GM12878 (cell line): Measurements from ENCODE around the gene SDHC. TPM values are rescaled to one million over a fixed set of nuclear protein-coding genes. Genes with fewer than 3 reads are reported as not detected.

Source experiments
- ATAC-seq: fragments of 200-7000 bp; cut with Tn5 transposase; 3 replicates; pipeline ENCODE4 v1.9.1; 2020; ENCODE audit warnings: mild to moderate bottlenecking, moderate library complexity
- BruUV-seq: library from RNA; stranded (reverse); fragments of 400-500 nt; replicated peaks from 2 replicates; lab custom pipeline; 2021; lab: Mats Ljungman, UMichigan
- CTCF ChIA-PET: fragments of 300-600 bp; sonication (Branson Sonifier 250); formaldehyde crosslinking; extraction: SDS; loops from one replicate; lab custom pipeline; 2021; ENCODE audit warnings: inconsistent platforms; lab: Yijun Ruan, JAX
- POLR2A ChIA-PET: fragments of 350-600 bp; formaldehyde crosslinking; extraction: SDS; loops from one replicate; lab custom pipeline; 2021; ENCODE audit warnings: inconsistent platforms; lab: Charles Lee
- RAD21 ChIA-PET: fragments of 300-600 bp; sonication (Branson Sonifier 250); formaldehyde crosslinking; loops from one replicate; lab custom pipeline; 2023; ENCODE audit warnings: antibody characterized with exemption; ENCODE audit not compliant: unreplicated experiment; lab: Charles Lee
- SMC1A ChIA-PET: fragments of 300-600 bp; sonication (Branson Sonifier 250); formaldehyde crosslinking; loops from one replicate; lab custom pipeline; 2023; ENCODE audit not compliant: unreplicated experiment, uncharacterized antibody; lab: Charles Lee
- DNase-seq: peaks from one replicate; pipeline ENCODE4 v3.0.0-alpha.2; 2011; ENCODE audit warnings: low read depth, low spot score
- FAIRE-seq: peaks from 3 replicates; lab custom pipeline; 2011; peaks lifted over from hg19 to GRCh38; lab: Jason Lieb, UNC
- H2AFZ ChIP-seq: 2 replicates; pipeline ENCODE4 v1.6.0; 2011; ENCODE audit warnings: low read depth, low read length, control low read depth; ENCODE audit not compliant: control insufficient read depth
- H3K27ac ChIP-seq: 2 replicates; pipeline ENCODE4 v1.5.1; 2011; ENCODE audit warnings: control low read depth; ENCODE audit not compliant: control insufficient read depth, insufficient read depth
- H3K27me3 ChIP-seq, 2 experiments: replicated peaks in 1 of 2; 2 replicates each; pipeline versions ENCODE4 v1.6.0 to v1.6.1; 2011; ENCODE audit warnings: low read length in 1 of 2; ENCODE audit not compliant: control insufficient read depth in 2 of 2, insufficient read depth in 2 of 2
- H3K36me3 ChIP-seq, 2 experiments: 2 replicates each; pipeline ENCODE4 v1.5.1; 2011; ENCODE audit warnings: low read length in 1 of 2; ENCODE audit not compliant: control insufficient read depth in 2 of 2, insufficient read depth in 2 of 2
- H3K4me1 ChIP-seq: 2 replicates; pipeline ENCODE4 v1.6.1; 2011; ENCODE audit warnings: mild to moderate bottlenecking, low read length, moderate library complexity, mixed read lengths; ENCODE audit not compliant: control insufficient read depth, insufficient read depth
- H3K4me2 ChIP-seq: 2 replicates; pipeline ENCODE4 v1.6.0; 2011; ENCODE audit warnings: control low read depth; ENCODE audit not compliant: control insufficient read depth, insufficient read depth
- H3K4me3 ChIP-seq: fragments of 200-600 bp; sonication (generic); 2 replicates; pipeline ENCODE4 v1.5.1; 2016
- H3K79me2 ChIP-seq: 2 replicates; pipeline ENCODE4 v1.6.0; 2011; ENCODE audit warnings: low read length; ENCODE audit not compliant: control insufficient read depth, insufficient read depth
- H3K9ac ChIP-seq: 2 replicates; pipeline ENCODE4 v1.8.0; 2011; ENCODE audit warnings: low read length, control low read depth, mixed read lengths; ENCODE audit not compliant: control insufficient read depth, insufficient read depth
- H3K9me3 ChIP-seq: replicated peaks from 3 replicates; pipeline ENCODE4 v1.5.1; 2011; ENCODE audit warnings: mild to moderate bottlenecking, low read length; ENCODE audit not compliant: control insufficient read depth, insufficient read depth
- H4K20me1 ChIP-seq: 2 replicates; pipeline ENCODE4 v1.6.0; 2011; ENCODE audit not compliant: control insufficient read depth, insufficient read depth
- ASH2L ChIP-seq: fragments of 300-600, 200-600 bp; sonication (generic); IDR thresholded peaks from 2 replicates; pipeline ENCODE4 v1.6.1; 2017; ENCODE audit warnings: low read depth, mild to moderate bottlenecking, borderline replicate concordance
- ATF7 ChIP-seq: fragments of 450-650 bp; IDR thresholded peaks from 2 replicates; pipeline ENCODE4 v1.6.1; 2016; ENCODE audit warnings: low read depth, mild to moderate bottlenecking
- BACH1 ChIP-seq: fragments of 450-650 bp; IDR thresholded peaks from 2 replicates; pipeline ENCODE4 v1.6.1; 2017; ENCODE audit warnings: mild to moderate bottlenecking, borderline replicate concordance
- BHLHE40 ChIP-seq, 2 experiments: fragments of 450-650 bp in 1 of 2; IDR thresholded peaks; 2 replicates each; pipeline ENCODE4 v1.6.1; 2011 to 2017; ENCODE audit warnings: low read depth in 2 of 2, borderline replicate concordance in 1 of 2, improper control_type of control experiment in 1 of 2, low read length in 1 of 2, mild to moderate bottlenecking in 1 of 2
- EP300 ChIP-seq, 2 experiments: fragments of 150-350 bp in 1 of 2; IDR thresholded peaks; 2 replicates each; pipeline ENCODE4 v1.6.1; 2011 to 2012; ENCODE audit warnings: low read depth in 2 of 2, low read length in 2 of 2, borderline replicate concordance in 1 of 2, improper control_type of control experiment in 1 of 2, inconsistent platforms in 1 of 2; ENCODE audit not compliant: control insufficient read depth in 1 of 2
- GATAD2B ChIP-seq: fragments of 450-650 bp; conservative IDR thresholded peaks from 2 replicates; pipeline ENCODE4 v1.6.1; 2017; ENCODE audit warnings: low read depth, mild to moderate bottlenecking, moderate library complexity
- IKZF2 ChIP-seq, 2 experiments: fragments of 450-650 bp; IDR thresholded peaks; 2 replicates each; pipeline ENCODE4 v1.6.1; 2017; ENCODE audit warnings: mild to moderate bottlenecking in 2 of 2, moderate library complexity in 2 of 2
- IRF4 ChIP-seq: IDR thresholded peaks from 2 replicates; pipeline ENCODE4 v1.6.1; 2011; ENCODE audit warnings: low read depth, low read length
- KAT2A ChIP-seq: conservative IDR thresholded peaks from 2 replicates; pipeline ENCODE4 v1.6.1; 2011; ENCODE audit warnings: low read depth, low read length; ENCODE audit not compliant: control insufficient read depth
- NFYA ChIP-seq: IDR thresholded peaks from 2 replicates; pipeline ENCODE4 v1.6.1; 2011; ENCODE audit warnings: low read depth, mild to moderate bottlenecking, low read length, improper control_type of control experiment, borderline replicate concordance
- RB1 ChIP-seq: fragments of 450-650 bp; formaldehyde crosslinking; IDR thresholded peaks from 2 replicates; pipeline ENCODE4 v1.6.1; 2017; ENCODE audit warnings: mild to moderate bottlenecking, borderline replicate concordance
- SIN3A ChIP-seq: IDR thresholded peaks from 2 replicates; pipeline ENCODE4 v1.6.1; 2012; ENCODE audit warnings: low read depth, low read length, improper control_type of control experiment
- STAT1 ChIP-seq: fragments of 450-650 bp; conservative IDR thresholded peaks from 2 replicates; pipeline ENCODE4 v1.6.1; 2014; ENCODE audit warnings: antibody characterized with exemption, mild to moderate bottlenecking
- WGBS: methylation state at CpG from one replicate; pipeline ENCODE4 v1.1.6; 2016; ENCODE audit warnings: low lambda C conversion rate; ENCODE audit not compliant: insufficient replicate concordance, insufficient coverage; ENCODE audit errors: missing lambda C conversion rate; 5-methylcytosine and 5-hydroxymethylcytosine counted together
- in situ Hi-C: fragments of 300-500 bp; cut with MboI; formaldehyde crosslinking; loops from 9 replicates; pipeline ENCODE4 v1.14.3; 2018; ENCODE audit warnings: mixed read lengths
- intact Hi-C: fragments of 100-400 bp; cut with micrococcal nuclease; formaldehyde crosslinking; loops from one replicate; pipeline ENCODE4 v1.14.2; 2022; ENCODE audit not compliant: unreplicated experiment
- polyA plus RNA-seq, 11 experiments: library from polyadenylated mRNA; depleted of rRNA in 4 of 11; unstranded in 6 of 11; stranded (reverse) in 5 of 11; fragments of >200 nt; fragmentation: Nextera tagmentation in 4 of 11; fragmentation: Illumina TruSeq in 1 of 11; extraction: Ambion mirVana in 4 of 11; extraction: Trizol in 1 of 11; gene quantifications; 1 replicate in 1 of 11; 2 replicates in 10 of 11; pipeline versions ENCODE4 v1.2.1 to v1.2.3, GENCODE V29; 2011 to 2016; ENCODE audit warnings: inconsistent platforms in 2 of 11, missing spikeins in 2 of 11, low read depth in 1 of 11
- total RNA-seq, 4 experiments: library from RNA; depleted of rRNA in 3 of 4; stranded (reverse); fragments of >200 nt in 3 of 4; fragmentation: Illumina TruSeq in 1 of 4; extraction: Trizol in 1 of 4; gene quantifications; 2 replicates each; pipeline versions ENCODE4 v1.2.1 to v1.2.3, GENCODE V29; 2013 to 2021
- TF ChIP-seq, protein P1 (sequence below): fragments of 450-650 bp; IDR thresholded peaks from 2 replicates; pipeline ENCODE4 v1.6.1; 2017; ENCODE audit warnings: mild to moderate bottlenecking, moderate library complexity
- TF ChIP-seq, protein P2 (sequence below): fragments of 150-350 bp; IDR thresholded peaks from 2 replicates; pipeline ENCODE4 v1.6.1; 2014; ENCODE audit warnings: mild to moderate bottlenecking, low read depth, low read length

SDHC gene
- total and polyA plus RNA-seq, 10 of the 15 experiments (the other 5 are each of a cell fraction or from before 2014, with no cell fraction given): 18.4 to 340 (median 178) TPM

DNA sequence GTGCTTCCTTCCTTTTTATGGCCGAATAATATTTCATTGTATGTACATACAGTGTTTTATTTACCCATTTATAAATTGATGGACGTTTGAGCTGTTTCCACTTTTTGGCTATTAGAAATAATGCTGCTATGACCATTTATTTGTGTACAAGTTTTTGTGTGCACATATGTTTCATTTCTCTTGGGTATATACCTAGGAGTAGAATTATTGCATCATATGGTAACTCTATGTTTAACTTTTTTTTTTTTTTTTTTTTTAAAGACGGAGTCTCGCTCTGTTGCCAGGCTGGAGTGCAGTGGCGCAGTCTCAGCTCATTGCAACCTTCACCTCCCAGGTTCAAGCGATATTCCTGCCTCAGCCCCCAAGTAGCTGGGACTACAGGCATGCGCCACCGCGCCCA lies 19.0 kb downstream of the SDHC start (continued):
- TF ChIP-seq, protein P1, sequence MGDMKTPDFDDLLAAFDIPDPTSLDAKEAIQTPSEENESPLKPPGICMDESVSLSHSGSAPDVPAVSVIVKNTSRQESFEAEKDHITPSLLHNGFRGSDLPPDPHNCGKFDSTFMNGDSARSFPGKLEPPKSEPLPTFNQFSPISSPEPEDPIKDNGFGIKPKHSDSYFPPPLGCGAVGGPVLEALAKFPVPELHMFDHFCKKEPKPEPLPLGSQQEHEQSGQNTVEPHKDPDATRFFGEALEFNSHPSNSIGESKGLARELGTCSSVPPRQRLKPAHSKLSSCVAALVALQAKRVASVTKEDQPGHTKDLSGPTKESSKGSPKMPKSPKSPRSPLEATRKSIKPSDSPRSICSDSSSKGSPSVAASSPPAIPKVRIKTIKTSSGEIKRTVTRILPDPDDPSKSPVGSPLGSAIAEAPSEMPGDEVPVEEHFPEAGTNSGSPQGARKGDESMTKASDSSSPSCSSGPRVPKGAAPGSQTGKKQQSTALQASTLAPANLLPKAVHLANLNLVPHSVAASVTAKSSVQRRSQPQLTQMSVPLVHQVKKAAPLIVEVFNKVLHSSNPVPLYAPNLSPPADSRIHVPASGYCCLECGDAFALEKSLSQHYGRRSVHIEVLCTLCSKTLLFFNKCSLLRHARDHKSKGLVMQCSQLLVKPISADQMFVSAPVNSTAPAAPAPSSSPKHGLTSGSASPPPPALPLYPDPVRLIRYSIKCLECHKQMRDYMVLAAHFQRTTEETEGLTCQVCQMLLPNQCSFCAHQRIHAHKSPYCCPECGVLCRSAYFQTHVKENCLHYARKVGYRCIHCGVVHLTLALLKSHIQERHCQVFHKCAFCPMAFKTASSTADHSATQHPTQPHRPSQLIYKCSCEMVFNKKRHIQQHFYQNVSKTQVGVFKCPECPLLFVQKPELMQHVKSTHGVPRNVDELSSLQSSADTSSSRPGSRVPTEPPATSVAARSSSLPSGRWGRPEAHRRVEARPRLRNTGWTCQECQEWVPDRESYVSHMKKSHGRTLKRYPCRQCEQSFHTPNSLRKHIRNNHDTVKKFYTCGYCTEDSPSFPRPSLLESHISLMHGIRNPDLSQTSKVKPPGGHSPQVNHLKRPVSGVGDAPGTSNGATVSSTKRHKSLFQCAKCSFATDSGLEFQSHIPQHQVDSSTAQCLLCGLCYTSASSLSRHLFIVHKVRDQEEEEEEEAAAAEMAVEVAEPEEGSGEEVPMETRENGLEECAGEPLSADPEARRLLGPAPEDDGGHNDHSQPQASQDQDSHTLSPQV: no peak
- TF ChIP-seq BACH1: no peak
- TF ChIP-seq KAT2A: no peak
- TF ChIP-seq RB1: no peak
- TF ChIP-seq SIN3A: no peak
- no peak for TF ChIP-seq EP300 (IDR thresholded peaks at IDR 0.05; ENCODE audit: borderline replicate concordance in 1 of 2, control insufficient read depth in 1 of 2, low read depth in 2 of 2, low read length in 2 of 2)

DNA sequence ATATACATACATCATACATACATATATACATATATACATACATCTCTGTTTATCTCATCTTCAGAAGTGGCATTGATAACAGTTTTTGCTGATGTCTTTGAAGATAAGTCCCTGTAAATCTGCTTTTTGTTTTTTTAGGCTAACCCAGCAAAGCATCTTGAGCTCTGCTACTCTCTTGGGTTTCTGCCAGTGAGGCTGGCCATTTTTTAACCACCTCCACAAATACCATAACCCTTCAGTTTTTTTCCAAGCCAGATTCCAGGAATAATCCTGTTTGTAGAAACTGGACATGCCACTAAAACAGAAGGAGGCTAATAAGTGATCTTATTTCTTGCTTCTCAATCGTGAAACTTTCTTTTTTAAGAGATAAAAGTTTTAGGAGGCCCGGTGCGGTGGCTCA lies 21.6 kb downstream of the SDHC start:
- Histone ChIP-seq H3K9ac (no peak overlapping the region), H3K36me3 (peaks cover 0 to 19% of the 10 kb centered on the region in 2 experiments; a peak in 2 of 4 replicates), H3K4me1 (no peaks in the 10 kb centered on the region), H3K27ac (no peak overlapping the region), H2AFZ (no peak overlapping the region), H3K9me3 (no peaks in the 10 kb centered on the region), H3K79me2 (no peaks in the 10 kb centered on the region), H3K27me3 (no peaks in the 10 kb centered on the region), H4K20me1 (no peaks in the 10 kb centered on the region), H3K4me2 (no peak overlapping the region), H3K4me3 (no peak overlapping the region)
- ChIA-PET SMC1A (no interaction called here), RAD21 (no interaction called here), POLR2A (no interaction called here), CTCF (no interaction called here)
- DNase-seq (no peak), ATAC-seq (no peak), FAIRE-seq (no peak)
- 97% methylated on average over 3 of the region's 3 CpGs for WGBS
- in situ Hi-C loops (no loop called here), intact Hi-C loops (no loop called here)
- no TSS peak for BruUV-seq
- TF ChIP-seq NFYA (no peak), BHLHE40 (IDR thresholded peaks at IDR 0.05; ENCODE audit: borderline replicate concordance in 1 of 2, low read depth in 2 of 2, low read length in 1 of 2) (no peak), IRF4 (no peak), IKZF2 (IDR thresholded peaks at IDR 0.05) (no peak), STAT1 (no peak), ATF7 (no peak), GATAD2B (no peak), ASH2L (no peak)
- TF ChIP-seq, protein P2, sequence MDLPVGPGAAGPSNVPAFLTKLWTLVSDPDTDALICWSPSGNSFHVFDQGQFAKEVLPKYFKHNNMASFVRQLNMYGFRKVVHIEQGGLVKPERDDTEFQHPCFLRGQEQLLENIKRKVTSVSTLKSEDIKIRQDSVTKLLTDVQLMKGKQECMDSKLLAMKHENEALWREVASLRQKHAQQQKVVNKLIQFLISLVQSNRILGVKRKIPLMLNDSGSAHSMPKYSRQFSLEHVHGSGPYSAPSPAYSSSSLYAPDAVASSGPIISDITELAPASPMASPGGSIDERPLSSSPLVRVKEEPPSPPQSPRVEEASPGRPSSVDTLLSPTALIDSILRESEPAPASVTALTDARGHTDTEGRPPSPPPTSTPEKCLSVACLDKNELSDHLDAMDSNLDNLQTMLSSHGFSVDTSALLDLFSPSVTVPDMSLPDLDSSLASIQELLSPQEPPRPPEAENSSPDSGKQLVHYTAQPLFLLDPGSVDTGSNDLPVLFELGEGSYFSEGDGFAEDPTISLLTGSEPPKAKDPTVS: no peak
